GM18505 (cell line): ENCODE measurements around the gene HSPBAP1.
"Not testable (repeated sequence)": the region's sequence is repeated elsewhere in the genome, so short reads cannot be mapped to it uniquely, and the experiment has no call there.

ENCODE experiments used
- ATAC-seq: cut with Tn5 transposase; IDR thresholded peaks from one replicate; pipeline ENCODE4 v1.9.1; 2021; ENCODE audit not compliant: unreplicated experiment
- POLR2A ChIP-seq: IDR thresholded peaks from 4 replicates; pipeline ENCODE4 v1.6.1; 2011; ENCODE audit warnings: borderline replicate concordance; ENCODE audit not compliant: insufficient read depth, insufficient read length; ENCODE audit errors: extremely low read depth

The HSPBAP1 gene

DNA sequence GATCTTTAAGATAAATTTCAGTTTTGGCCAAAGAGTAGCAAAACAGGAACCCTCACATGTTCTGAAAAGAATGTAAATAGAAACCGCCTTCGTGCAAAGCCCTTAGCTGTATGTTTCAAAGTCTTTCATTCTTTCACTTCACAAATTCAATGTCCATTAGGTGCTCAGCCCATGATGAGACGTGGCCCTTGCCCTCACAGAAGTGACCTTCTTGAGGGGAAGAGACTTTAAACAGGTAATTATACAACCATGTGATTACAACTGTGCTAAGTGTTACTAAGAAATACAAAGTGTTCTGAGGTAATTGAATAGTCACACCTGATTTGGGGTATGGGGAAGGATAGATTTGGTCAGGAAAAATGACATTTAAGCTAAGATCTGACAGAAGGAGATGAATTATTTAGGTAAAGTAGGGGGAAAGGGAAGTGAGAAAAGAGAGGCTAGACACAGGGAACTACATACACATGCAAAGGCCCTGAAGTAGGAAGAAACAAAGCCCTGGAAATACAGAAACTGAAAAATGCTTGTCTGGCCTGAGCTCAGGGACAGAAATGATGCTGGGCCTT lies 19.6 kb downstream of the HSPBAP1 start:
- no peak for TF ChIP-seq POLR2A
- ATAC-seq: peak; percentile 52

- TF ChIP-seq POLR2A: no peak
- no peak for ATAC-seq
Observed at GRCh38 chr3:122772827-122773226, 20.8 kb downstream of the HSPBAP1 start.

GRCh38 chr3:122770521-122771202 lies 23.0 kb downstream of the HSPBAP1 start:
- no peak for ATAC-seq
- TF ChIP-seq POLR2A: no peak

DNA sequence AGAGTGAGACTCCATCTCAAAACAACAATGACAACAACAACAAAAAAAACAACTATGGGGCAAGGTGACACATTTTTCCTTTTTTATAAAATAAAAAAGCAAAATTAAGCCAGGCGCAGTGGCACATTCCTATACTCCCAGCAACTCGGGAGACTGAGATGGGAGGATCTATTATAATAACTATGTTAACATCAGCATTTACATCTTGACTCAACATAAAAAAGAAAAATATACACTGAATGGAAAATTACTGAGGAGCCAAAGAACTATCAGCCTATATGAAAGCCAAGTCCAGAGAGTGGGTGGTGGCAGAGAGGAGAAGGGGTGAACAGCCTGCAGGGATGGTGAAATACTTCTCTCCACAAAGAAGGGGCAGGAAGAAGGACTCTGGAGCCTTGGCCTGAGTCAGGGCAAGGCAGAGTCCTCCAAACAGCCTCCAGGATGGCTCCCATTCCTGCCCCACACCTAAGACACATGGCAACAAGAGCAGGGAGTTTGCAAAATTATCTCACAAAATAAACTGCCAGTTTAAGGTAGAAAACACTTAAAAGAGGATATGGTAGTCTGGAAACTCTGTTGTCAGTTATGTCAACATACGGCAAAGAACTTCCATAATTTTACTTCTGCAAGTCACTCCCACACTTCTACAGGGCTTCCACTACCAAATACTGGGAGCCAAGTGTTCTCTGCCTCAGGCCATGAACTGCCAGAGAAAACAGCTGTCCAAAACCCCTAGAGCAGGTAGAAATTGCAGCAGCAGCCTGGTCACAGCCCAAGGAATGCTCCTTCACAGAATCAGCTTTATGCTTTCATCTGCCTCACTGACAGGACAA lies 25.9 kb downstream of the HSPBAP1 start:
- no peak for TF ChIP-seq POLR2A
- ATAC-seq: no peak

- TF ChIP-seq POLR2A: no peak
- no peak for ATAC-seq
Observed at GRCh38 chr3:122766430-122766829, 27.2 kb downstream of the HSPBAP1 start.

GRCh38 chr3:122760453-122761271 lies 33.0 kb downstream of the HSPBAP1 start:
- no peak for ATAC-seq
- no peak for TF ChIP-seq POLR2A

DNA sequence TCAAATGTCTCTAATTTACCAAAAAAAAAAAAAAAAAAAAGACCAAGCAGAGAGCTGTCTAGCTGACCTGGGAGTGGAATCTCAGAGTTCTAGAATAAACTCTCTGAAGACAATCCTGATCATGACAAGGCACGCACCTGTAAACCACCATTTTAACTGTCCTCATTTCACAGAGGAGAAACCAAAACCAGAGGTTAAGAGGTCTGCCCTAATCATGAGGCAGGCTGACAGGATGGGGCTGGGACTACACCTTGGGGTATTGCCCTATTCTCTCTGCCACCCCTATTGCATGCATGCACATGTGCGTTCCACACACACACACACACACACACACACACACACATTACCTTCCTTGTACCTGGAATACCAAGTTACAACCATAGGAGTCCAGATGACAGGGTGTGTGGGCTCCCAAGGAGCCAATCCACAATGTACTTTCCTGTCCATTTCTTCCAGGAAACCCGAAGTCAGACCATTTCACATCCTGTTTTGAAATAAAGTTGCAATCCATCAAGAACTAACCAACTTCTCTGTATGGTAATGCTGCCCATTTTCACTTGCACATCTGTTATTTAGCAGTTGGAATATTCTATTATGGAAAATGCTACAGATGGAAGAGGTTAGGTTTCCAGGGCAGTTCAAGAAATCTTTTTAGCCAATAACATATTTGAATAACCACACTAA lies 34.6 kb downstream of the HSPBAP1 start:
- ATAC-seq: no peak
- TF ChIP-seq POLR2A: no peak

DNA sequence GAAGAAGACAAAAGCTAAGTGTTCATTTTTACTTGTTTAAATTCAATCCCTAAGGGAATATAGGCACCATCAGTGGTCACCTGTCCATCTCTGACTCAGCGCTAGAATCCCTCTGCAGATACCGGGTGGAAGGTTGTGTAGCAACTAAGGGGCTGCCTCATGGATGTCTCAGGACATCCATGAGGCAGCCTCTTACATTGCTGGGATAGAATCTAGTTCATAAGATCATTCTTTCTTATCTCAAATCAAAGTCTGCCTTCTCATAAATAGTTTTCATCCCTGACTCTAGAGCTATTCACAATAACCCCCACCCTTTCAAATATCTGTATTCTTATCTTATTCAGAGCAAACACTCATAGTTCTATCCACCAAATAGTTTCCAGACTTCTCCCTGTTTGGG lies 38.1 kb downstream of the HSPBAP1 start:
- no peak for TF ChIP-seq POLR2A

DNA sequence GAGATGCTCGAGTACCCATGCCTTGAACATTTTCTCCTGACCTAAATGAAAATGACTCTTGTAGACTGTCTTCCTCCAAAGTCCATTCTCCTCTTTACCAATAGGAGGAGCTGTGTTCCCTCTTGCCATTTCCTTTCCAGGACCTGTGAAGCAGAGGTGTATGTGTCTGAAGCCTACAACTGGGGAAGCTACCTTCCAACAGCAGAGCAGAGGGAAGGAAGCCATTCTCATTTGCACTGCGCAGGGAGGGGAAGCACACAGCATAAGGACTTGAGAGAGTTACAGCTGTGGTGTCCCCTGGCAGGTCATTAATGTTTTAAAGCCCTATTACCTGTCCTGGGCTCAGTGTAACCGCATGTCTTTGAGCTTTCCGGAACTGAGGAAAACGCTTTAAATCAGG lies 38.7 kb downstream of the HSPBAP1 start:
- ATAC-seq: peak; percentile 74
- TF ChIP-seq POLR2A: no peak

More for the DNA sequence above, 38.1 kb downstream of the HSPBAP1 start:
- no peak for ATAC-seq

GRCh38 chr3:122748347-122748746 lies 45.3 kb downstream of the HSPBAP1 start:
- no peak for TF ChIP-seq POLR2A
- no peak for ATAC-seq

- not testable (repeated sequence) for ATAC-seq
Observed at GRCh38 chr3:122747295-122747694, 46.3 kb downstream of the HSPBAP1 start.

GRCh38 chr3:122745369-122746021 lies 48.1 kb downstream of the HSPBAP1 start:
- ATAC-seq: no peak
- TF ChIP-seq POLR2A: no peak
